GM18520 (cell line): ENCODE data around the gene DYNC1H1.
A peak's percentile ranks its signal among the peaks of the same experiment; 100 is the strongest.
"Not testable (repeated sequence)": the region's sequence is repeated elsewhere in the genome, so short reads cannot be mapped to it uniquely, and the experiment has no call there.

ENCODE experiments used
- ATAC-seq: cut with Tn5 transposase; IDR thresholded peaks from one replicate; pipeline ENCODE4 v1.9.1; 2021; ENCODE audit not compliant: unreplicated experiment

DYNC1H1 gene

DNA sequence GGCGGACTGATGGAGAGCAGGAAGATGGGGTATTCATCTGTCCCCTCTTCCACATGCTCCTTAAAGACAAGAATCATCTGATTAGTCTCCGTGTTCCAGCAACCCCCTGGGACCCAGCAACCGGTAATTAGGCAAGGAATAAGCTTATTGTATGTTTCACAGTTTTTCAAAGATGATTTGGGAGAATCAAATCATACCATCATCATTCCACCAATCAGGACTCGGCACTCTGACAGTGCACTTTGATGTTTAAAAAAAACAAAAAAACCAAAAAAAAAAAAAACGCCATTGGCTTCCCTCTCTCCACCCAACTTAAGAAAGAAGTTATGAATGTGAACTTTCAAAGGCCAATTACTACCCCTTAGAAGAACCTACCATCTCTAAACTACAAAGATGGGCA, 1.3 kb upstream of the DYNC1H1 start:
- ATAC-seq = no peak

DNA sequence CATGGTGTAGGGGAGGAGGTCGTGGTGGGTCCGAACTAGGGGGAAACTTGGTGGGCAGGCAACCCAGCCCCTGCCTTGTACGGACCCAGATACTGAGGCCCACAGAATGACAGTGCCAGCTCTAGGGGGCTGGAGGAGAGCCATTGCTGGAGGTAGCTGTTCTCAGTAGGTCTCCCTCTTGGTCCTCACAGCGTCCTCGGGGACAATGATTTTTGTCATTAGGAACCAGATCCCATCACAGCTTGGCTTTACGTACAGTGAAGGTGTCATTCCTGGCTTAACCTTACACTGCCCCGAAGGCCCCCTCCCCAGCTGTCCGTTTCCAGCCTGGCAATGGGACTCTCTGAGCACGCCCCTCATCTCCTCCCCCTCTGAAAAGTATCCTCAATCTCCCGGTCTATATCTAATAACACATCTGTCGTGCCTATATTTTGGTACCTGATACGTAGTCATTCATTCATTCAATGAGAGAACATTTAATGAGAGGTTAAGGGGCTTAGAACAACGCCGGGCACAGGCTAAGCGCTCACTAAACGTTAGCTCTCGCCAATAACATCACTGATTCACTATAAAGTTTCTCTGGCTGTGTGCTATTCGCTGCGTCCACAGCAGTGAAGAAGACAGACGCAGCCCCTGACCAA, 597 bp upstream of the DYNC1H1 start:
- no peak for ATAC-seq

GRCh38 chr14:101965181-101965544, 790 bp downstream of the DYNC1H1 start:
- ATAC-seq = peak; percentile 20

- ATAC-seq = no peak
Observed at GRCh38 chr14:101965770-101966722, 1.7 kb downstream of the DYNC1H1 start.

DNA sequence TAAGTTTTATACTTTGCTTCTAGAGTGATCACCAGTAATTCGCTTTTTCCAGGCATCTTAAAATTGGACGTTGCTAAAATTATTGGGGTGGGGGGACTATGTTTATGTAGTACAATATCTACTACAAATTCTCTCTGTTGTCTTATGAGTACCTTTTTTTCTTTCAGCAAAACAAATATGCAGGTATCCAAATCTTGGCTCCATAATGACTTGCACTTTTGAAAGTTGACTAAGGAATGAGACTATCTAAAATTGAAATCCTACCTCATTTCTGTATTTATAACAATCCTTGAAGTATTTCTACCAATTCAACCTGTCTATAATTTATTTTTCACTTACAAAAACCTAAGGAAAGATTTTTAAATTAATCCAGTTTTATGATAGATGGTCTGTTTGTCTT, 2.4 kb downstream of the DYNC1H1 start:
- no peak for ATAC-seq

DNA sequence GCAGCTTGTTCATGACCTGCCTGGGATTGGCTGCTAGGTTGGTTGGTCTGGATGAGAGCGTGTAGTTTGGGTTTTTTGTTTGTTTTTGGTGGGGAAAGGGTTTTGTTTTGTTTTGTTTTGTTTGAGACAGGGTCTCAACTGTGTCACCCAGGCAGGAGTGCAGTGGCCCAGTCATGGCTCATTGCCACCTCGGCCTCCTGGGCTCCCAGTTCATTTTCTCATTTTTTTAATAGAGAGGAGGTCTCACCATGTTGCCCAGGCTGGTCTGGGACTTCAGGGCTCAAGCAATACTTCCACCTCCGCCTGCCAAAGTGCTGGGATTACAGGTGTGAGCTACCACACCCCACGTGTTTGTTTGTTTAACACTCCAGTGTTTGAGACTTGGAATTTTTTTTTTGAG, 3.8 kb downstream of the DYNC1H1 start:
- ATAC-seq = no peak

GRCh38 chr14:101969481-101969880, 5.1 kb downstream of the DYNC1H1 start:
- ATAC-seq = no peak

DNA sequence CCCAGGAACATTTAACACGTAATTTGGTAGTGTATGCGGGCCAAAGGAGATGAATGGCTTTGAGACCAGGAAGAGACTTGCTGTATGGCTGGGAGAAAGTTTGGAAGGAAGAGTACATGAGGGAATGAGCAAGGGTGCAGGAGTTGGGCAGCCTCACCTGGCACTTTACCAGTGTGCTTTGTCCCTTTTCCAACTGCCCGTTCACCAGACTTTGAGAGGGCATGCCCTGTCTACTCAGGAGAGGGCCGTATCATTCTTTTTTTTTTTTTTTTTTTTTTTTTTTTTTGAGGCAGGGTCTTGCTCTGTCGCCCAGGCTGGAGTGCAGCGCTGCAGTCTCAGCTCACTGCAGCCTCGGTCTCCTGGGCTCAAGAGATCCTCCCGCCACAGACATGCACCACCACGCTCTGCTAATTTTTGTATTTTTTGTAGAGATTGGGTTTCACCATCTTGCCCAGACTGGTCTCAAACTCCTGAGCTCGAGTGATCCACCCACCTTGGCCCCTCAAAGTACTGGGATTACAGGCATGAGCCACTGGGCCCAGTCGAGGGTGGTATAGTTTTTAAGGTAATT, 6.5 kb downstream of the DYNC1H1 start:
- no peak for ATAC-seq

GRCh38 chr14:101971458-101971857, 7.1 kb downstream of the DYNC1H1 start:
- ATAC-seq = not testable (repeated sequence)

- no peak for ATAC-seq
Observed at GRCh38 chr14:101972126-101972866, 7.9 kb downstream of the DYNC1H1 start.

GRCh38 chr14:101973356-101973755, 9.0 kb downstream of the DYNC1H1 start:
- ATAC-seq = no peak

GRCh38 chr14:101975231-101975630, 10.9 kb downstream of the DYNC1H1 start:
- ATAC-seq = no peak

DNA sequence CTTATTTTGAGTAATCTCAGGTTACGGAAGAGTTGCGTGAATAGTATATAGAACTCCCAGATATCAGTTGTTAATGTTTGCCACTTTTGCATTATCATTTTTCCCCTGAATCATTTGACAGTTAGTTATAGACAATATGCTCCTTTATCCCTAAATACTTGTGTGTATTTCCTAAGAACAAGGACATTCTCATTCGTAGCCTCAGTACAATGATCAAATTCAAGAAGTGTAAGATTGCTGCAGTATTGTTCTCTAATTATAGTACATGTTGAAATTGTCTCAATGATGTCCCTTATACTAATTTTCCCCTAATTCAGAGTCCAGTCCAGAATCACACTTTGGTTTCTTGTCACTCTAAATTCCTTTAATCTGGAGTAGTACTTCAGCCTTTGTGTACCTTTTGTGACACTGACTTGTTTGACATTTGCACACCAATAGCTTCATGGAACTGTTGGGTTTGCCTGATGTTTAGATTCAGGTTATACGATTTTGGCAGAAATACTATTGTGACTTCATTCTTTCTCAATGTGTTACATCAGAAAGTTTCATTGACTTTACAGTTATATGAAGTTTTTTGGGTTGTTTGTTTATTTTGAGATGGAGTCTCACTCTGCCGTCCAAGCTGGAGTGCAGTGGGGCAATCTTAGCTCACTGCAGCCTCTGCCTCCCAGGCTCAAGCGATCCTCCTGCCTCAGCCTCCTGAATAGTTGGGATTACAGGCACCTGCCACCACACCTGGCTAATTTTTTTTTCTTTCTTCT, 13.1 kb downstream of the DYNC1H1 start:
- ATAC-seq = no peak

- no peak for ATAC-seq
Observed at GRCh38 chr14:101979666-101980065, 15.3 kb downstream of the DYNC1H1 start.

DNA sequence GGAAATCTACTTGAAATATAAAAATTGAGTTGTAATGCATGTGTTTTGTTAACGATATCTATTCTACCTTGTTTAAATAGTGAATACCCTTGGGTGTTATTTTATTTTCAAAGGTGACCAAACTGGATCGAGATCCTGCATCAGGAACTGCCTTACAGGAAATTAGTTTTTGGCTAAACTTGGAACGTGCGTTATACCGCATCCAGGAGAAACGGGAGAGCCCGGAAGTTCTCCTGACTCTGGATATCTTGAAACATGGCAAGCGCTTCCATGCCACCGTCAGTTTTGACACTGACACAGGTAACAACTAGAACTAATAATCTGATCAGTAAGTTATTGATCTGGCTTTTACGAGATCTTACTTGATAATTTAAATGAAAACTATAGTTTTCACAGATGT, 15.9 kb downstream of the DYNC1H1 start:
- ATAC-seq = no peak

- peak; percentile 92 for ATAC-seq
Observed at GRCh38 chr14:101980700-101981099, 16.3 kb downstream of the DYNC1H1 start.

DNA sequence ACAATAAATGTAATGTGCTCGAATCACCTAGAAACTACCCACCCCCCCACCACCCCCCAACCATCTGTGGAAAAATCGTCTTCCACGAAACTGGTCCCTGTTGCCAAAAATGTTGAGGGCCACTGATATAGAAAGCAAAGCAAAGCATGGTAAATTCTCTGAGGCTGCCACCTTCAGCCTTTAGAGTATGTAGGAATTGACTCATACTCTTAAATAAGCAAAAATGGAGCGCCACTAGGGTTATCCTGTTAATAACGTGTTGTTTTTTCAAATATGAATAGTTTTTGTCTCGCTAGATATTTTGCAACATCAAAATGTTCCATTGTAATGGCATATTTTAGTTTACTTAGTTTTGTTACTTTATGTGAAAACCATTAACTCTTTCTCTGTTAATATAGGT, 18.2 kb downstream of the DYNC1H1 start:
- no peak for ATAC-seq

GRCh38 chr14:101984831-101985230, 20.5 kb downstream of the DYNC1H1 start:
- not testable (repeated sequence) for ATAC-seq

DNA sequence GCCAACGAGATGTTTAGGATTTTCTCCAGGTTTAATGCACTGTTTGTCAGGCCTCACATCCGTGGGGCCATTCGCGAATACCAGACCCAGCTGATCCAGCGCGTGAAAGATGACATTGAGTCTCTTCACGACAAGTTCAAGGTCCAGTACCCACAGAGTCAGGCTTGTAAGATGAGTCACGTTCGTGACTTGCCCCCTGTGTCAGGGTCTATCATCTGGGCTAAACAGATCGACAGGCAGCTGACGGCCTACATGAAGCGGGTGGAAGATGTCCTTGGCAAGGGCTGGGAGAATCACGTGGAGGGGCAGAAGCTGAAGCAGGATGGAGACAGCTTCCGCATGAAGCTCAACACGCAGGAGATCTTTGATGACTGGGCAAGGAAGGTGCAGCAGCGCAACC, 21.6 kb downstream of the DYNC1H1 start:
- no peak for ATAC-seq

DNA sequence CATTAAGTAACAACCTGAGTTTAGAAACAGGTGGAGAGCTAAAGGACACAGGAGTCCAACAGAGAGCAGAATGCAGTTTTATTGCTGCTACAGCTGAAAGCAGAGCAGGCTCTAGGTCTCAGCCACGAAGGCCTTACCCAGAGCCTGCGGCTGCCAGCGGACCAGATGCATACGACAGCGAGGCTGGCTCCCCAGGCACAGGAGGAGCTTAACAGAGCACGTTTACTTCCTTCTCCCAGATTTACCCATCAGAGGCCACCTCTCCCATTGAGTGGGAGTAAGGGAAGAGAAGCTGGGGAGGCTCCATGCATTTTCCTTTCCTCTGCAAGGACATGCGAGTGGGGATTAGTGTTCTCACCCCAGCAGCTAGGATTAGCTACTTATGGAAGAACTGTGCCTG, 22.6 kb downstream of the DYNC1H1 start:
- ATAC-seq = no peak

DNA sequence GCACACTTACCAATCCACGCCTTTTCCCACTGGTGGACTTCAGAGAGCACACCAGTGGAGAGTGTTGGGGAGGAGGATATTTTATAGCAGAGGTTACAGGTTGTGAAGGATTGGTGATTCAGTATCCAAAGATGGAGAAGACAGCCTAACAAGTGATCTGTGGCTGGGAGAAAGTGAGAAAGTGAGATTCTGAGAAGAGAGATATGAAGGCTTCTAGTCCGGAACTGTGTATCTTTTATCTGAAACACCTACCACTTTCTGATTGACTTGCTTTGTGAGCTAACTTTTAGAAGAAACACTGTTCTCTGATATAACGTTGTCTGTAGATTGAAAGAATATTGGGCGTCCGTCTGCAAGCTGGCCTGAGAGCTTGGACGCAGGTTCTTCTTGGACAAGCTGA, 24.0 kb downstream of the DYNC1H1 start:
- ATAC-seq = no peak
